ENCODE data around the gene VASP.

The VASP gene

DNA sequence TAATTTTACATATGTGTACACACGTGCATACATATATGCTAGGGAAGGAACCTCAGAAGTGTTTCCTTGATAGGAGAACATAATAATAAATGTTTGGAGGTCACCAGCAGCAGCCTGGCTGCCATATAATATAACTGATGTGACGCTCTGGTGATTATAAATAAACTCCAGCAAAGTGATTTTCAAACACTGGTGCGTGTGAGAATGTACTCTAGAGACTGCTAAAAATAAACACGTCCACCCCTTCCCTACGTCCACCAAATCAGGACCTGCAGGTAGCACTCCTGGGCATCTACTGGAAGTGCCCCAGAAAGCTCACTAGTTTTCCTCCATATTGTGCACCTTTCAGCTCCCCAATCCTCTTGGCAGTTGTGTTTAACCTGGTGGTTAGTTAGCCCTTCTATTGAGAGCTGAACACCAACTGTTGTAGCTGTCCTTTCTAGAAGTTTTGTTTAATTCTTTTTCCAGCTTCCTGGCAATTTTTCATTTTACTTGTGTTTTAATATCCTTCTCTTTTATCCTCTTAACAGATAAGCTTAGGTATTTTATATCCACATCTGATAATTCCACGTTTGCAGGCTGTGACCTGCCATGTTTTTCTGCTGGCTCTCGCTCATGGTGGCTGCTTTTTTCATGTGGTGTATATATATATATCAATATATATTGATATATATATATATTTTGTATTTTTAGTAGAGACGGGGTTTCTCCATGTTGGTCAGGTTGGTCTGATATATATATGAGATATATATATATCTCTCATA lies 64.4 kb downstream of the VASP start:
- Histone ChIP-seq H3K27ac (ENCODE audit: insufficient read depth, low read depth, low read length, poor library complexity, severe bottlenecking) (no peak overlapping the region), H3K27me3 (ENCODE audit: control insufficient read depth, insufficient read depth, low read length, poor library complexity, severe bottlenecking) (no peaks in the 10 kb centered on the region), H3K9me3 (ENCODE audit: control insufficient read depth, low read length) (no peaks in the 10 kb centered on the region), H3K4me3 (ENCODE audit: insufficient read depth, low read depth, low read length) (no peak overlapping the region), H3K4me1 (ENCODE audit: control insufficient read depth, insufficient read depth, low read length) (no peaks in the 10 kb centered on the region), H3K36me3 (ENCODE audit: control insufficient read depth, insufficient read depth, low read length) (no peaks in the 10 kb centered on the region)
- 94 to 96% methylated on average over 5 of the region's 8 CpGs for WGBS, 2 experiments

DNA sequence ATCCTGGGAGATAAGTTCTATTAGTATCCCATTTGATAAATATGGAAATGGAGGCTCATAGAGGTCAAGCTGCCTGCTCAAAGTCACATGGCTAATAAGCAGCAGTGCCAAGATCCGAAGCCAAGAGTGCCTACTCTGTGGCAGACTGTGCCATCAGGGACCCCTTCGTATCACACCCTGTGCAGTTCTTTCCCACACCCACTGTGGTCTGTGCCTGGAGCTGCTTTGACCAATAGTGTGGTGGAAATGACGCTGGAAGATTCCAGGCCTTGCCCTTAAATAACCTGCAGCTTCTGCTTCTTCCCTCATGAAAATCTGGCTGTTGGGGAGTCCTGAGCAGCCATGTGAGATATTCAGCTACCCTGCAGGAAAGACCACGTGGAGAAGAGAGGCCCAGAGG lies 67.2 kb downstream of the VASP start:
- Histone ChIP-seq H3K4me1 (ENCODE audit: control insufficient read depth, insufficient read depth, low read length) (no peaks in the 10 kb centered on the region), H3K27ac (ENCODE audit: insufficient read depth, low read depth, low read length, poor library complexity, severe bottlenecking) (no peak overlapping the region), H3K27me3 (ENCODE audit: control insufficient read depth, insufficient read depth, low read length, poor library complexity, severe bottlenecking) (no peaks in the 10 kb centered on the region), H3K9me3 (ENCODE audit: control insufficient read depth, low read length) (no peaks in the 10 kb centered on the region), H3K4me3 (ENCODE audit: insufficient read depth, low read depth, low read length) (no peak overlapping the region), H3K36me3 (ENCODE audit: control insufficient read depth, insufficient read depth, low read length) (no peaks in the 10 kb centered on the region)
- 91 to 94% methylated on average over 4 of the region's 4 CpGs for WGBS, 2 experiments

GRCh38 chr19:45575216-45575615 lies 67.9 kb downstream of the VASP start:
- Histone ChIP-seq H3K4me1 (ENCODE audit: control insufficient read depth, insufficient read depth, low read length) (no peaks in the 10 kb centered on the region), H3K9me3 (ENCODE audit: control insufficient read depth, low read length) (no peaks in the 10 kb centered on the region), H3K27me3 (ENCODE audit: control insufficient read depth, insufficient read depth, low read length, poor library complexity, severe bottlenecking) (no peaks in the 10 kb centered on the region), H3K36me3 (ENCODE audit: control insufficient read depth, insufficient read depth, low read length) (no peaks in the 10 kb centered on the region), H3K27ac (ENCODE audit: insufficient read depth, low read depth, low read length, poor library complexity, severe bottlenecking) (no peak overlapping the region), H3K4me3 (ENCODE audit: insufficient read depth, low read depth, low read length) (no peak overlapping the region)
- 88 to 93% methylated on average over 5 of the region's 5 CpGs for WGBS, 2 experiments
